Activated CD4-positive, alpha-beta memory T cell treated with anti-CD3 and anti-CD28 coated beads, Interleukin-2, amount 10 ng/mL, durations not matched to agents 7 days and 5 days (primary cell): ENCODE results near the gene PNPO. TPM values are rescaled to one million over a fixed set of nuclear protein-coding genes. Genes with fewer than 3 reads are reported as not detected.
"Not testable (repeated sequence)": the region's sequence is repeated elsewhere in the genome, so short reads cannot be mapped to it uniquely, and the experiment has no call there.

ENCODE experiments used
- CTCF ChIA-PET: fragments of 350-600 bp; sonication (Branson Sonifier 250); formaldehyde crosslinking; loops from one replicate; lab custom pipeline; 2021; ENCODE audit warnings: antibody characterized with exemption, inconsistent platforms; lab: Charles Lee
- POLR2A ChIA-PET: fragments of 350-600 bp; sonication (Branson Sonifier 250); formaldehyde crosslinking; loops from one replicate; lab custom pipeline; 2021; ENCODE audit warnings: antibody characterized with exemption; lab: Charles Lee
- DNase-seq: peaks from one replicate; pipeline ENCODE4 v3.0.0-alpha.2; 2020
- H3K27ac Mint-ChIP-seq: one replicate; pipeline ENCODE4 v1.8.0; 2021; ENCODE audit warnings: mild to moderate bottlenecking, mixed read lengths
- H3K27me3 Mint-ChIP-seq: one replicate; pipeline ENCODE4 v1.8.0; 2021; ENCODE audit warnings: mixed read lengths
- H3K36me3 Mint-ChIP-seq: one replicate; pipeline ENCODE4 v1.8.0; 2021; ENCODE audit warnings: low read depth, mixed read lengths
- H3K4me1 Mint-ChIP-seq: one replicate; pipeline ENCODE4 v1.8.0; 2021; ENCODE audit warnings: mixed read lengths
- H3K4me3 Mint-ChIP-seq: one replicate; pipeline ENCODE4 v1.8.0; 2021; ENCODE audit warnings: mild to moderate bottlenecking, mixed read lengths
- H3K9me3 Mint-ChIP-seq: one replicate; pipeline ENCODE4 v1.8.0; 2021; ENCODE audit warnings: mixed read lengths
- total RNA-seq, 2 experiments: library from RNA; stranded (reverse); gene quantifications; one replicate each; pipeline ENCODE4 v1.2.3, GENCODE V29; 2021

Gene PNPO
- total RNA-seq, 2 experiments from 2014 or later = 24.6 to 25.1 TPM

- CTCF ChIA-PET = interaction anchor here (1.6 kb wide), 1 partner anchor 64 kb away, joined by 5 read pairs; the partner anchor contains the start of gene SCRN2
- peaks cover 26% of the 10 kb centered on the region for H3K36me3 Mint-ChIP-seq
- no peak for DNase-seq
- H3K4me3 Mint-ChIP-seq = no peak overlapping the region
- peaks cover 8% of the 10 kb centered on the region for H3K4me1 Mint-ChIP-seq
- H3K27me3 Mint-ChIP-seq = no peaks in the 10 kb centered on the region
- H3K9me3 Mint-ChIP-seq = no peaks in the 10 kb centered on the region
- no peak overlapping the region for H3K27ac Mint-ChIP-seq
- POLR2A ChIA-PET = interaction anchor here (1.3 to 4.8 kb wide), 3 partner anchors 9 to 30 kb away, joined by 3 to 29 read pairs (median 7); partner anchors contain the start of gene SP2
Observed at GRCh38 chr17:47905221-47905733, 36.1 kb upstream of the PNPO start.

DNA sequence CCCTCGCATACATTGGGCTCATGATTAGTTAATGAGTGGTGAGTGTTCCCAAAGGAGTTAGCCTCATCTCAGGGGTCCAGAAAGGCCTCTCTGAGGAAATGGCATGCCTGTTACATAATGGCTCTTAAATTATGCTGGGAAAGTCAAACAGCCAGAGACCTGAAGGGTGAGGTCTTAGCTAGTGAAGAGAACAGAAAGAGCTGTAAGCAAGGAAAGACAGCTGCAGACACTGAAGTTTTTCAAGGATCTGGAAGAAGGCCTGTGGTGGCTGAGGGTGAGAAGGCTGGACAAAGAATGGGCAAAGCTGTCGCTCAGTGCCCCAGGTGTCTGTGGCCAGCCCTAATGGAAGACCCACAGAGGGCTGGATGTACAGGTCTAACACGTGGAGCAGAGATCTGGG lies 34.9 kb upstream of the PNPO start:
- no peak for DNase-seq
- Mint-ChIP-seq H3K27me3 (no peaks in the 10 kb centered on the region), H3K4me1 (peaks cover 8% of the 10 kb centered on the region), H3K4me3 (no peak overlapping the region), H3K9me3 (no peaks in the 10 kb centered on the region), H3K27ac (no peak overlapping the region), H3K36me3 (peaks cover 21% of the 10 kb centered on the region)
- ChIA-PET CTCF (interaction anchor here (0.5 kb wide), 1 partner anchor 113 kb away, joined by 3 read pairs; no protein-coding TSS in a partner anchor), POLR2A (interaction anchor here (2.7 to 4.8 kb wide), 2 partner anchors 10 to 11 kb away, joined by 7 to 29 read pairs; partner anchors contain the start of gene SP2)

GRCh38 chr17:47907932-47908562 lies 33.3 kb upstream of the PNPO start:
- H3K9me3 Mint-ChIP-seq = no peaks in the 10 kb centered on the region
- H3K4me1 Mint-ChIP-seq = peaks cover 8% of the 10 kb centered on the region
- H3K36me3 Mint-ChIP-seq = peaks cover 18% of the 10 kb centered on the region
- no peak overlapping the region for H3K27ac Mint-ChIP-seq
- POLR2A ChIA-PET = interaction anchor here (4.8 kb wide), 1 partner anchor 12 kb away, joined by 29 read pairs; the partner anchor contains the start of gene SP2
- H3K4me3 Mint-ChIP-seq = no peak overlapping the region
- CTCF ChIA-PET = interaction anchor here (0.9 to 1.2 kb wide), 2 partner anchors 13 to 33 kb away, joined by 3 read pairs; partner anchors contain the start of gene PNPO
- no peak for DNase-seq
- H3K27me3 Mint-ChIP-seq = no peaks in the 10 kb centered on the region

- no peak overlapping the region for H3K4me3 Mint-ChIP-seq
Observed at GRCh38 chr17:47913050-47913449, 28.3 kb upstream of the PNPO start.

DNA sequence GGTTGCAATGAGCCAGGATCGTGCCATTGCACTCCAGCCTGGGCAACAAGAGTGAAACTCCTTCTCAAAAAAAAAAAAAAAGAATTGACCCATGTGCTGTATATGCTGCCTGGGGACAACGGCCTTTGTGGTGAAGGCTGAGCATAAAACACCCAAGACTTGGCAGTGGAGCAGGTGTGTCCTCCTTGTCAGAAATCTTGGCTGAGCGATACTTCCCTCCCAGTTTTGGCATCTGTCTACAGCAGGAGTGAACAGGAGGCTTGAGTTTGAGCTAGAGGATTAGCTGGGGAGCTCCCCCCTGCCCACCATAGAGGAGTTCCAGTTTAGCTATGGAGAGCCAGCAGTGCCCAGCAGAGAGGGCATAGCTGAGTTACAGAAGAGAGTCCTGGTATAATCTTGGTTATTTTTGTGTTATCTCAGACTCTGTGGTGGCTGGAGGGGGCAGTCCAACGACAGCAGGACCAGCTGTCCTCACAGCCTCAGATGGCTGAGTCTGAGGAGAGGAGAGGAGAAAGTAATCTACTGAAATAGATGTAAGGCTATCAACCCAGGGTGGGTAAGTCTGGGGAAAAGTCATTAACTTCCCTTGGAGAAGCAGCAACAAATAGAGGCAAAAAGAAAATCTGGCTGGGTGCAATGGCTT lies 26.9 kb upstream of the PNPO start:
- ChIA-PET POLR2A (no interaction called here), CTCF (interaction anchor here (1.0 kb wide), 2 partner anchors 32 to 56 kb away, joined by 3 read pairs; partner anchors contain the start of gene CDK5RAP3)
- no peak for DNase-seq
- Mint-ChIP-seq H3K27ac (no peak overlapping the region), H3K4me3 (no peak overlapping the region), H3K9me3 (no peaks in the 10 kb centered on the region), H3K4me1 (peaks cover 14% of the 10 kb centered on the region), H3K36me3 (peaks cover 19% of the 10 kb centered on the region), H3K27me3 (no peaks in the 10 kb centered on the region)

More at GRCh38 chr17:47913050-47913449, 28.3 kb upstream of the PNPO start:
- ChIA-PET CTCF (no interaction called here), POLR2A (no interaction called here)
- Mint-ChIP-seq H3K27ac (no peak overlapping the region), H3K36me3 (peaks cover 19% of the 10 kb centered on the region), H3K27me3 (no peaks in the 10 kb centered on the region), H3K9me3 (no peaks in the 10 kb centered on the region), H3K4me1 (peaks cover 13% of the 10 kb centered on the region)
- DNase-seq = no peak

DNA sequence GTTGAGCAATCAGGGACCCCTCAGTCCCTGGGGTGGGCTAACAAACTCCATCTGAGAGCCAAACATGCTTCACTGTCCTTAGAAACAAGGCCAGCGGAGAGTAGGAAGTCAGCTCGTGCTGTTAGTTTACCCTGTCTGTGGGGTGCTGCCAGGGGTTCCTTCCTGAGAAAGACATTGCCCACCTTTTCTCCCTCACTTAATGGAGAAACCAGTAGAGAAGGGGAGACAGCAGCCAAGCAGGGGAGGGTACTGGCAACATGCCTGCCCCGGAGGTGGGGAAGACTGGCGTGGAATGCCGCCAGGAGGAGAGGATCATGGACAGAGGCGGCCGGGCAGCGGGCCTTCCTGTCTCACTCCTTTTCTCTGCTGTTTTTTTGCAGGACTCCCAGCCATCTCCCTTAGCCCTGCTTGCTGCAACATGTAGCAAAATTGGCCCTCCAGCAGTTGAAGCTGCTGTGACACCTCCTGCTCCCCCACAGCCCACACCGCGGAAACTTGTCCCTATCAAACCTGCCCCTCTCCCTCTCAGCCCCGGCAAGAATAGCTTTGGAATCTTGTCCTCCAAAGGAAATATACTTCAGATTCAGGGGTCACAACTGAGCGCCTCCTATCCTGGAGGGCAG lies 25.5 kb upstream of the PNPO start:
- ChIA-PET POLR2A (interaction anchor here (2.2 kb wide), 1 partner anchor 10 kb away, joined by 7 read pairs; no protein-coding TSS in a partner anchor), CTCF (no interaction called here)
- H3K4me1 Mint-ChIP-seq = peaks cover 15% of the 10 kb centered on the region
- H3K27me3 Mint-ChIP-seq = no peaks in the 10 kb centered on the region
- H3K27ac Mint-ChIP-seq = no peak overlapping the region
- no peak for DNase-seq
- H3K4me3 Mint-ChIP-seq = no peak overlapping the region
- H3K9me3 Mint-ChIP-seq = no peaks in the 10 kb centered on the region
- H3K36me3 Mint-ChIP-seq = peaks cover 22% of the 10 kb centered on the region

- no peak for DNase-seq
- Mint-ChIP-seq H3K4me1 (peaks cover 15% of the 10 kb centered on the region), H3K36me3 (peaks cover 29% of the 10 kb centered on the region), H3K4me3 (no peak overlapping the region), H3K27ac (peak overlapping the region; percentile 4), H3K27me3 (no peaks in the 10 kb centered on the region), H3K9me3 (no peaks in the 10 kb centered on the region)
- ChIA-PET POLR2A (interaction anchor here (2.2 kb wide), 1 partner anchor 11 kb away, joined by 7 read pairs; no protein-coding TSS in a partner anchor), CTCF (interaction anchor here (1.0 kb wide), 1 partner anchor 27 kb away, joined by 3 read pairs; no protein-coding TSS in a partner anchor)
Observed at GRCh38 chr17:47916489-47917208, 24.7 kb upstream of the PNPO start.

DNA sequence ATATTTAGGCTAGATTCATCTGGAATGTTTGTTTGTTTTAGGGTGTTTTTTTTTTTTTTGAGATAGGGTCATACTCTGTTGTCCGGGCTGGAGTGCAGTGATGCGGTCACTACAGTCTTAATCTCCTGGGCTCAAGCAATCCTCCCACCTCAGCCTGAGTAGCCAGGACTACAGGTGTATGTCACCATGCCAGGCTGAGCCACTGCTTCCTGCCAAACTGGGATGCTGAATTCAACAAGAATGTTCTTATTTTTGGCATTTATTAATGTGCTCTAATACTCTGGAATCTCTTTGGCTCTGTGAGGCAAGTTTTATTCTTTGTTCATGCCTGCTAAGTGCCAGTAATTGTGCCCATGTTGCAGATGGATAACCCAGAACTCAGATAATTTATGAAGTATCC lies 23.8 kb upstream of the PNPO start:
- Mint-ChIP-seq H3K27ac (no peak overlapping the region), H3K4me3 (no peak overlapping the region), H3K36me3 (peaks cover 31% of the 10 kb centered on the region), H3K9me3 (no peaks in the 10 kb centered on the region), H3K4me1 (peaks cover 15% of the 10 kb centered on the region), H3K27me3 (no peaks in the 10 kb centered on the region)
- ChIA-PET CTCF (interaction anchor here (1.0 kb wide), 1 partner anchor 27 kb away, joined by 3 read pairs; no protein-coding TSS in a partner anchor), POLR2A (interaction anchor here (2.2 kb wide), 1 partner anchor 12 kb away, joined by 7 read pairs; no protein-coding TSS in a partner anchor)
- no peak for DNase-seq

- no peak overlapping the region for H3K27ac Mint-ChIP-seq
- CTCF ChIA-PET = interaction anchor here (1.7 kb wide), 1 partner anchor 29 kb away, joined by 6 read pairs; no protein-coding TSS in a partner anchor
- H3K4me3 Mint-ChIP-seq = no peak overlapping the region
Observed at GRCh38 chr17:47918006-47918405, 23.4 kb upstream of the PNPO start.

GRCh38 chr17:47918991-47919390 lies 22.4 kb upstream of the PNPO start:
- Mint-ChIP-seq H3K4me3 (no peak overlapping the region), H3K36me3 (peaks cover 41% of the 10 kb centered on the region), H3K27ac (no peak overlapping the region), H3K9me3 (no peaks in the 10 kb centered on the region), H3K4me1 (peaks cover 15% of the 10 kb centered on the region), H3K27me3 (no peaks in the 10 kb centered on the region)
- CTCF ChIA-PET = interaction anchor here (0.9 to 1.7 kb wide), 3 partner anchors 28 to 78 kb away, joined by 3 to 6 read pairs (median 3); partner anchors contain the start of genes CDK5RAP3 and SCRN2
- POLR2A ChIA-PET = interaction anchor here (0.7 to 1.2 kb wide), 4 partner anchors 22 to 53 kb away, joined by 5 to 7 read pairs (median 6); partner anchors contain the start of gene PNPO
- no peak for DNase-seq

More at GRCh38 chr17:47918006-47918405, 23.4 kb upstream of the PNPO start:
- POLR2A ChIA-PET = interaction anchor here (0.9 to 1.2 kb wide), 3 partner anchors 21 to 23 kb away, joined by 5 to 7 read pairs (median 6); partner anchors contain the start of gene PNPO
- H3K4me1 Mint-ChIP-seq = peaks cover 15% of the 10 kb centered on the region
- DNase-seq = no peak
- no peaks in the 10 kb centered on the region for H3K9me3 Mint-ChIP-seq
- H3K27me3 Mint-ChIP-seq = no peaks in the 10 kb centered on the region
- peaks cover 32% of the 10 kb centered on the region for H3K36me3 Mint-ChIP-seq

DNA sequence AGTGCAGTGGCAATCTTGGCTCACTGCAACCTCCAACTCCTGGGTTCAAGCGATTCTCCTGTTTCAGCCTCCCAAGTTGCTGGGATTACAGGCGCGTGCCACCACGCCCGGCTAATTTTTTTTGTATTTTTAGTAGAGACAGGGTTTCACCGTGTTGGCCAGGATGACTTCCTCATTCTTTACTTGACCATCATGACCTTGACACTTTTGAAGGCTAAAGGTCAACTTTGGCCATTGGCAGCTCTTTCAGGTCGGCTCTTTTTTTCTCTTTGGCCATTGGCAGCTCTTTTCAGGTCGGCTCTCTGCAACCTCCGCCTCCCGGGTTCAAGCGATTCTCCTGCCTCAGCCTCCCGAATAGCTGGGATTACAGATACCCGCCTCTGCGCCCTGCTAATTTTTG lies 21.5 kb upstream of the PNPO start:
- Mint-ChIP-seq H3K36me3 (peaks cover 49% of the 10 kb centered on the region), H3K4me1 (peaks cover 15% of the 10 kb centered on the region)
- H3K27ac Mint-ChIP-seq, POLR2A ChIA-PET, H3K4me3 Mint-ChIP-seq, H3K9me3 Mint-ChIP-seq, H3K27me3 Mint-ChIP-seq, DNase-seq: not testable (repeated sequence)
- CTCF ChIA-PET = interaction anchor here (1.3 to 1.7 kb wide), 3 partner anchors 27 to 98 kb away, joined by 3 to 6 read pairs (median 3); partner anchors contain the start of gene SCRN2
